ENCODE data around the gene CARD10. TPM values are rescaled to one million over a fixed set of nuclear protein-coding genes. Genes with fewer than 3 reads are reported as not detected.
A peak's percentile ranks its signal among the peaks of the same experiment; 100 is the strongest.

The CARD10 gene
- total RNA-seq, 1 donor from 2014 or later = not detected

DNA sequence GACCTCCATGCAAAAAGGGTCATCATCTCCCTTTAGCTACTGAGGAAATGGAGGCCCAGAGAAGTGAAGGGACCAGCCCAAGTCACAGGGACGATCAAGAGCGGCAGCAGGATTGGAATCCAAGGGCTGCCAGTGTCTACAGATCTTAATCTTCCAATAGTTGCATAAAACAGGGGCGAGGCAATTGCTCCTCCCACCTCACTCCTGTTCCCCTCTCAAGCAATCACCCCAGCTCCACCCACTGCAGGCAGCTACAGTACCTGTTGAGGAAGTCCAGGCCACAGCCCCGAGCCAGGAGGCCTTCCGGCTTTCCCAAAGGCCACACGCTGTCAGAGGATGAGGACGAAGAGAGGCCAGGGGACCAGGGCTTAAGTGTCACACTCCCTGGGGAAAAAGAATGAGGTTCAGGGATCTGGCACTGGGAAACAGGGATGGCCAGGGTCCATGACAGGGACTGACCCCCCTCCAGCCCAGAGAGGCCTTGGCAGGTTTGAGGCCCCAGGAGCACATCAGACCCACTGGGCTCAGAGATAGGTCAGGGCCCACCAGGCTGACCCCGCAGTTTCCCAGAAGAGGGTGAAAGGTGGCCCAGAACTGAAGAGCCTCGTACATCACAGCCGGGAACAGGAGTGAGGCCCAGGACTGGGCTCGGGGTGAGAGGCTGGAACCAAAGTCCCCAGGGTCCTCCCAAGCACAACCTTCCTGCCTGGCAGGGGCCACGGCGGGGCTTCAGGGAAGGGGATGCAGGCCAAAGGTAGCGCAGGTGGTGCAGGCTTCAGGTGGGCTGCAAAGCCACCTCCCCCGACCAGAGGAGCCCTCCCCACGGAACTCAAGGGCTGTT lies 16.7 kb downstream of the CARD10 start:
- DNase-seq (ENCODE audit: low spot score) = no peak
- Mint-ChIP-seq H3K36me3 (ENCODE audit: low read depth) (no peaks in the 10 kb centered on the region), H3K4me3 (ENCODE audit: low read depth) (no peak overlapping the region), H3K27me3 (ENCODE audit: low read depth) (no peaks in the 10 kb centered on the region), H3K9me3 (no peaks in the 10 kb centered on the region), H3K27ac (no peak overlapping the region), H3K4me1 (ENCODE audit: low read depth) (peaks cover 7% of the 10 kb centered on the region)
- intact Hi-C loops (cut with micrococcal nuclease) = loop anchor here (1.0 kb wide), 1 partner anchor 16 kb away; no protein-coding TSS in a partner anchor

GRCh38 chr22:37501610-37502341 lies 17.4 kb downstream of the CARD10 start:
- Mint-ChIP-seq H3K27ac (no peak overlapping the region), H3K9me3 (no peaks in the 10 kb centered on the region), H3K27me3 (ENCODE audit: low read depth) (peaks cover 2% of the 10 kb centered on the region), H3K36me3 (ENCODE audit: low read depth) (no peaks in the 10 kb centered on the region), H3K4me1 (ENCODE audit: low read depth) (peaks cover 7% of the 10 kb centered on the region), H3K4me3 (ENCODE audit: low read depth) (no peak overlapping the region)
- DNase-seq (ENCODE audit: low spot score) = no peak
- intact Hi-C loops (cut with micrococcal nuclease) = no loop called here

DNA sequence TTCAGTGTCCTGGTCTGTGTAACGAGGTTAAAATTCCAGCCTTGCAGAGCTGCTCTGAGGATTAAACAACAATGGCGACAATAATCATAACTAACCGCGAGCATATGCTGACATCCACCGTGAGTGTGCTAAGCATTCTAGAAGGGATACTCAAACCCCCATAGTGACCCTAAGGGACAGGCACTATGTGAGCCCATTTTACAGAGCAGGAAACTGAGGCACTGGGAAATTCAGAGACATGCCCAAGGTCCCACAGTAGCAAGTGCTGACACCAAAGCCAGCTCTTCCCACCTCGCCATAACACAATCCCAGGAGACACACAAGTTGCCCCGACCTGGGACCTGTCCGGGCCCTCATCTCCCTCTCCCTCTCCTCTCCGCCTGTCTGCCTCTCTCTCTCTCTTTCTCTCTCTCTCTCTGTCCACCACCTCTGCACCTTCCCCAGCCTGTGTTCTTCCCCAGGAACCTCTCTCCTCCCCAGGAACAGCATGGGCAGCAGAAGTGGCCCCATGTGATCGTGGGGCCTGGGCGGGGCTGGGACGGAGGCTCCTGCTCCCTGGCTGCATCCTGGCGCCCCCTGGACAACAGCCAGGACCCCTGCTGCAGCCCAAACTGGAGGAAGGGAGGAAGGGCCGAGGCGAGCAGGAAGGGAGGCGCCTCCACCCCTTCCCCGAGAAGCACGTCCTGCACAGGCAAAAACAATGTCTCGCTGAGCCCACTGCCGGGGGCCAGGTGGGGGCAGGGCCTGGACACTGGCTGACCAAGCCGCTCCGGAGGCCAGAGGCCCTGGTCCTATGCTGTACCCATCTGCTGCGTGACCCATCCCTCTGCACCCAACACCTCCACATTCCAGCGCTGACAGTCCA lies 18.2 kb downstream of the CARD10 start:
- intact Hi-C loops (cut with micrococcal nuclease) = no loop called here
- H3K9me3 Mint-ChIP-seq = no peaks in the 10 kb centered on the region
- DNase-seq (ENCODE audit: low spot score) = no peak
- H3K4me3 Mint-ChIP-seq (ENCODE audit: low read depth) = no peak overlapping the region
- H3K27ac Mint-ChIP-seq = no peak overlapping the region
- peaks cover 2% of the 10 kb centered on the region for H3K27me3 Mint-ChIP-seq (ENCODE audit: low read depth)
- H3K36me3 Mint-ChIP-seq (ENCODE audit: low read depth) = no peaks in the 10 kb centered on the region
- H3K4me1 Mint-ChIP-seq (ENCODE audit: low read depth) = peaks cover 7% of the 10 kb centered on the region

DNA sequence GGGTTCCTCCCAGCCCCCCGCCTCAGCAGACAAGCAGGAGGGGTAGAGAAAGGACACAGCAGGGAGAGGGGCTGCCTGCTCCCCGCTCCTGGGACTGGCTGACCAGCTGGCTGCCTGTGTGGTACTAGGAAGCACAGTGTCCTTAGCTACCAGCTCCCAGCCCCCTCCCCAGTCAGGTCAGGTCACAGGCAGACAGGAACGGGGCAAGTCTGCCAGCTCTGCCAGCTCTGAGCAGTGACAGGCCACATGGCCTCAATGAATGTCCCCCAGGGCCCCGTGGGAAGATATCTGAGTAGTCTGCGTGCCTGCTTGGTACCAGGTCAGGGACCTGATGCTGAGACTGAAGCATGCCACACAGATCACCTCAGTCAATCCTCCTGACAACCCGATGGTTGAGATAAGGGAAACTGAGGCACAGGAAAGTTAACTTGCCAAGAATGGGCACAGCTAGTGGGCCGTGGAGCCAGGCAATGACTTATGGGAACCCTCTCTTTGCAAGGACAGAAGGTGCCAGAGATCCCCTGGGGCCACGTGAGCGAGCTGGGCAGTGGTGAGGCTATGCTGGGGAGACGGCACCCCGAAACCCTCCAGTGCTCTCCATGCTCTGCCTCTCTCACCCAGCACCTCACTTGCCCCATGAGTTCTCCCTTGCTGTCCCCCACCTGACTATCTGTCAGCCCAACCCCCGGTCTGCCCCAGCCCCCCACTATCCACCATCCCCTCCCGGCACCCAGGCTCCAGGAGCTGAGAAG lies 19.2 kb downstream of the CARD10 start:
- DNase-seq (ENCODE audit: low spot score) = no peak
- Mint-ChIP-seq H3K36me3 (ENCODE audit: low read depth) (no peaks in the 10 kb centered on the region), H3K9me3 (no peaks in the 10 kb centered on the region), H3K27me3 (ENCODE audit: low read depth) (peaks cover 2% of the 10 kb centered on the region), H3K4me3 (ENCODE audit: low read depth) (no peak overlapping the region), H3K4me1 (ENCODE audit: low read depth) (peaks cover 7% of the 10 kb centered on the region), H3K27ac (no peak overlapping the region)
- intact Hi-C loops (cut with micrococcal nuclease) = no loop called here

- intact Hi-C loops (cut with micrococcal nuclease) = no loop called here
- Mint-ChIP-seq H3K4me1 (ENCODE audit: low read depth) (peaks cover 7% of the 10 kb centered on the region), H3K4me3 (ENCODE audit: low read depth) (no peak overlapping the region), H3K36me3 (ENCODE audit: low read depth) (no peaks in the 10 kb centered on the region), H3K27ac (no peak overlapping the region), H3K27me3 (ENCODE audit: low read depth) (peaks cover 2% of the 10 kb centered on the region), H3K9me3 (no peaks in the 10 kb centered on the region)
- DNase-seq (ENCODE audit: low spot score) = no peak
Observed at GRCh38 chr22:37499027-37499707, 20.0 kb downstream of the CARD10 start.

DNA sequence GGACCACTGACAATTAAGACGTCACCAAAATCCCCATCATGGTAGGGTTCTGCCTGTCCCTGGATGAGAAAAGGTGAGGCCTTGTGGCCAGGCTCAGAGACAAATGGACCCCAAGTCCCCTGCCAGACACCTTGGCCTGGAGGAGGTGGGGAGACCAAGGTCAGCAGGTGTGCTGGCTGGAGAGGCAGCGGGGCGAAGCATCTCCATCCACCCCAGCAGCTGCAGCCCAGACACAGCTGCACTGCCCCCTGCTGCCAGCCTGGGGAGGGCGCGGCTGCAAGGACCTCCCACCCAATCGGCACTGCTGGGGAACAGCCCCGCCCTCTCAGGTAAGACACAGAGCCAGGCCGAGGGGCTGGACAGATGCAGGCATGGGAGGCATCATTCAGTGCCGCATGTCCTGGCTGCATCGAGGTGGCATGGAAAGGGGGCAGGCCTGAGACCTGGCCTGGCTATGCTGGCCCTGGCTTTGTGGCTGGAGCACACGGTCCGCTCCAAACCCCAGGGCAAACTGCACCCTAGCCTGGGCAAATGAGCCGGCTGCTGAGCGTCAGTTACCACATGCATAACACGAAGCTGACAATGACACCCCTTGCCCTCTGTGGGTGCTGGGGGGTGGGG lies 20.8 kb downstream of the CARD10 start:
- DNase-seq (ENCODE audit: low spot score) = peak; percentile 54
- intact Hi-C loops (cut with micrococcal nuclease) = no loop called here
- Mint-ChIP-seq H3K27me3 (ENCODE audit: low read depth) (peaks cover 2% of the 10 kb centered on the region), H3K9me3 (no peaks in the 10 kb centered on the region), H3K27ac (no peak overlapping the region), H3K36me3 (ENCODE audit: low read depth) (no peaks in the 10 kb centered on the region), H3K4me3 (ENCODE audit: low read depth) (no peak overlapping the region), H3K4me1 (ENCODE audit: low read depth) (peaks cover 7% of the 10 kb centered on the region)

- no peak for DNase-seq (ENCODE audit: low spot score)
- Mint-ChIP-seq H3K27me3 (ENCODE audit: low read depth) (peaks cover 2% of the 10 kb centered on the region), H3K4me1 (ENCODE audit: low read depth) (peaks cover 9% of the 10 kb centered on the region), H3K4me3 (ENCODE audit: low read depth) (no peak overlapping the region), H3K9me3 (no peaks in the 10 kb centered on the region), H3K36me3 (ENCODE audit: low read depth) (no peaks in the 10 kb centered on the region), H3K27ac (no peak overlapping the region)
- intact Hi-C loops (cut with micrococcal nuclease) = no loop called here
Observed at GRCh38 chr22:37497062-37497599, 22.1 kb downstream of the CARD10 start.

DNA sequence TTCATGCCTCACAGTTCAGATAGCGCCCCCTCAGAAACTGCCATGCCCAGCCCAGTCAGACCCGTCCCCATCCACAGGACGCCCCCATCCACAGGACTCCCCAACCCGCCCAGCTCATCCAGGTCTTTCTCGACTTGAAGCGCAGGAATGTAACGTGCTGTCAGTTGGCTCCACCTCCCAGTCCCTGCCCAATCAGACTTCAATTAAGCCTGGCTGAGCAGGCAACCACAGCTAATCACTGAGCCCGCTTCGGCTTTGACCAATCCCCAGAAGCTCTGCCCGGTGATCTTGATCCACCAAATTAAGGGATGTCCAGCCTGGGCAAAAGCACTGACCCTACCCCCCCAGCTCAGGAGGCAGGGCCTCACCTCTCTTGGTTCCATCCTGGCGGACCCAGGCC lies 22.6 kb downstream of the CARD10 start:
- Mint-ChIP-seq H3K4me1 (ENCODE audit: low read depth) (peaks cover 7% of the 10 kb centered on the region), H3K9me3 (no peaks in the 10 kb centered on the region), H3K27me3 (ENCODE audit: low read depth) (peaks cover 2% of the 10 kb centered on the region), H3K27ac (no peak overlapping the region), H3K4me3 (ENCODE audit: low read depth) (no peak overlapping the region), H3K36me3 (ENCODE audit: low read depth) (no peaks in the 10 kb centered on the region)
- no peak for DNase-seq (ENCODE audit: low spot score)
- intact Hi-C loops (cut with micrococcal nuclease) = no loop called here

DNA sequence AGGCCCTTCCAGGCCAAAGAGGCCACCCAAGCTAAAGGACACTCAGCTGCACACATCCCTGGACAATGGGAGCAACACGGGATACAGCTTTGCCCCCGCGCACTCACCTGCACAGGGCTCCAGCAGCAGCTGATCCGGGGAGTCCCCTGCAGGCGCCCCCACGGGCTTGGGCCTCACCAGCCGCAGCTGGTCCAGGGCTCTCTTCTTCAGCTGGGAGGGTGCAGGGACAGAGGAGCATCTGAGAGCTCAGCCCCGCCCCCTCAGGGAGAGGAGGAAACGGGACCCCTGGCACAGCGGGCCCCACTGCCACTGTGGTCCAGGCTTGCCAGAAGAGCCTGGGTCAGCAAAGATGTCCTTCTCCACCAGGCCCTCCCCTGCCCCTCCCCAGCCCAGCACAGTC lies 25.2 kb downstream of the CARD10 start:
- intact Hi-C loops (cut with micrococcal nuclease) = no loop called here
- Mint-ChIP-seq H3K4me3 (ENCODE audit: low read depth) (no peak overlapping the region), H3K4me1 (ENCODE audit: low read depth) (peaks cover 4% of the 10 kb centered on the region), H3K36me3 (ENCODE audit: low read depth) (no peaks in the 10 kb centered on the region), H3K27me3 (ENCODE audit: low read depth) (peaks cover 2% of the 10 kb centered on the region), H3K27ac (no peak overlapping the region), H3K9me3 (no peaks in the 10 kb centered on the region)
- DNase-seq (ENCODE audit: low spot score) = no peak

GRCh38 chr22:37492428-37493344 lies 26.5 kb downstream of the CARD10 start:
- no peak overlapping the region for H3K27ac Mint-ChIP-seq

More at GRCh38 chr22:37492428-37493344, 26.5 kb downstream of the CARD10 start:
- H3K36me3 Mint-ChIP-seq (ENCODE audit: low read depth) = no peaks in the 10 kb centered on the region
- DNase-seq (ENCODE audit: low spot score) = peak; percentile 47
- H3K4me3 Mint-ChIP-seq (ENCODE audit: low read depth) = no peak overlapping the region
- H3K9me3 Mint-ChIP-seq = no peaks in the 10 kb centered on the region
- H3K4me1 Mint-ChIP-seq (ENCODE audit: low read depth) = peaks cover 9% of the 10 kb centered on the region
- H3K27me3 Mint-ChIP-seq (ENCODE audit: low read depth) = peaks cover 2% of the 10 kb centered on the region
- intact Hi-C loops (cut with micrococcal nuclease) = no loop called here
